Kidney epithelial cell (primary cell): Measurements from ENCODE around the gene SCRT2. TPM values are rescaled to one million over a fixed set of nuclear protein-coding genes. Genes with fewer than 3 reads are reported as not detected.
"Not testable (repeated sequence)": the region's sequence is repeated elsewhere in the genome, so short reads cannot be mapped to it uniquely, and the experiment has no call there.

Experiments
- DNase-seq: peaks from one replicate; pipeline ENCODE4 v3.0.0-alpha.2; 2010; ENCODE audit warnings: low read depth
- H3K27me3 ChIP-seq: 2 replicates; pipeline ENCODE4 v1.6.0; 2011; ENCODE audit warnings: low read length; ENCODE audit not compliant: control insufficient read depth, insufficient read depth
- H3K36me3 ChIP-seq: 2 replicates; pipeline ENCODE4 v1.5.1; 2011; ENCODE audit warnings: low read length; ENCODE audit not compliant: control insufficient read depth, insufficient read depth
- H3K4me3 ChIP-seq: 2 replicates; pipeline ENCODE4 v1.5.1; 2011; ENCODE audit warnings: low read depth, mild to moderate bottlenecking, control low read depth, low read length
- total RNA-seq: library from RNA; depleted of rRNA; stranded (reverse); fragments of >200 nt; gene quantifications from 2 replicates; pipeline ENCODE4 v1.2.3, GENCODE V29; 2015
- TF ChIP-seq, protein P1 (sequence below): IDR thresholded peaks from 2 replicates; pipeline ENCODE4 v1.5.1; 2011; ENCODE audit warnings: mild to moderate bottlenecking, moderate library complexity, low read length, control low read depth, inconsistent platforms; ENCODE audit not compliant: insufficient read depth, poor library complexity, severe bottlenecking

SCRT2 gene
- total RNA-seq, result not detected in 2 replicates

DNA sequence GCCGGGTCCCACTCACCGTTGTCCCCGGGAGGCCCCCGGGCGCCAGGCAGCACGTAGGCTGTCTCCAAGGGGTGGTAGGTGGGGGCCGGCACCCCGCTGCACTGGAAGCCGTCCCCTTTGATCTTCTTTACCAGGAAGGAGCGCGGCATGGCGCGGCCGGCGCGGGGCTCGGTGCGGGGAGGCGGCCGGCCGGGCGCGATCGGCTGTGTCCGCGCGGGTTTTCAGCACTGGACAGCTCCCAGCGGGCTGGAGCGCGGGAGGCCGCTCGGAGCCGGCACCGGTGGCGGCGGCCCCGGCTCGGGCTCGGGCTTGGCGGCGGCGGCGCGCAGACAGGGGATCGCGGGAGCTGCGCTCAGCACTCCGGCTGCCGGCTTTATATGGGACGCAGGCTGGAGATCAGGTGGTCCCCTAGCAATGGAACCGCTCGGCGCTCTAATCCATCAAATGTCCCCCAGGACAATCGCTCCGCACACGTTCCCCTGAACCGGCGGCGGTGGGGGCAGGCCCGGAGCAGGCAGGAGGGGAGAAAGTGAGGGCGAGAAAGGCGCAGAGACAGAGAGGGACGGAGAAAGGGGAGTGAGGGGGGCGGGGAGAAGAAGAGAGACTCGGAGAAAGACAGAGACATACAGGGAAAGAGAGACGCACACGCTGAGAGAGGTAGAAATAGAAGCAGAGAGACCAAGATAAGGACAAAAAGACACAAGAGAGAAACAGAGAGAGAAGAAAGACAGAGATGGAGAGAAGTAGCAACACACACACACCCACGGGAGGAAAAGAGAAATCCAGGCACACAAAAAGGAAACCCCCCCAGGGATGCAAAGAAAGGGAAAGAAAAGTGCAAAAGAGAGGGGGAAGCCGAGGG lies at the start of gene SCRT2:
SCRT2 (minus strand) TSS at position 350 of the 862 bp plus-strand sequence; CDS start at position 149, 201 bp downstream.
- Histone ChIP-seq H3K4me3 (no peak within 1 kb of the TSS), H3K36me3 (no peaks in the 10 kb centered on the region), H3K27me3 (peaks cover 63% of the 10 kb centered on the region)
- DNase-seq, result no peak
- TF ChIP-seq, protein P1, sequence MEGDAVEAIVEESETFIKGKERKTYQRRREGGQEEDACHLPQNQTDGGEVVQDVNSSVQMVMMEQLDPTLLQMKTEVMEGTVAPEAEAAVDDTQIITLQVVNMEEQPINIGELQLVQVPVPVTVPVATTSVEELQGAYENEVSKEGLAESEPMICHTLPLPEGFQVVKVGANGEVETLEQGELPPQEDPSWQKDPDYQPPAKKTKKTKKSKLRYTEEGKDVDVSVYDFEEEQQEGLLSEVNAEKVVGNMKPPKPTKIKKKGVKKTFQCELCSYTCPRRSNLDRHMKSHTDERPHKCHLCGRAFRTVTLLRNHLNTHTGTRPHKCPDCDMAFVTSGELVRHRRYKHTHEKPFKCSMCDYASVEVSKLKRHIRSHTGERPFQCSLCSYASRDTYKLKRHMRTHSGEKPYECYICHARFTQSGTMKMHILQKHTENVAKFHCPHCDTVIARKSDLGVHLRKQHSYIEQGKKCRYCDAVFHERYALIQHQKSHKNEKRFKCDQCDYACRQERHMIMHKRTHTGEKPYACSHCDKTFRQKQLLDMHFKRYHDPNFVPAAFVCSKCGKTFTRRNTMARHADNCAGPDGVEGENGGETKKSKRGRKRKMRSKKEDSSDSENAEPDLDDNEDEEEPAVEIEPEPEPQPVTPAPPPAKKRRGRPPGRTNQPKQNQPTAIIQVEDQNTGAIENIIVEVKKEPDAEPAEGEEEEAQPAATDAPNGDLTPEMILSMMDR, result no peak

DNA sequence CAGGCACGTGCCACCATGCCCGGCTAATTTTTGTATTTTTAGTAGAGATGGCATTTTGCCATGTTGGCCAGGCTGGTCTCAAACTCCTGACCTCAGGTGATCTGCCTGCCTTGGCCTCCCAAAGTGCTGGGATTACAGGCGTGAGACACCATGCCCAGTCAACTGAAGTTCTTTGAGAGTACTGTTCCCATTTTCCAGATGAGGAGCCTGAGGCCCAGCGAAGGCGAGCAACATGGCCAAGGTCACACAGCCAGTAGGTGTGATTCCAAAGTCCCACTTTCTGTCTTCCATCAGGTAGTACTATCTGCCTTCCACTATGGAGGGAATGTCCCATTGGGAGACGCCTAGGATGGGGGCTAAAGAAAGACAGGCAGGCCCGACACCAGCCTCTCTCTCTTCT lies 49.2 kb upstream of the SCRT2 start:
- not testable (repeated sequence) for DNase-seq, H3K4me3 ChIP-seq, H3K36me3 ChIP-seq
- H3K27me3 ChIP-seq, result peaks cover 36% of the 10 kb centered on the region

DNA sequence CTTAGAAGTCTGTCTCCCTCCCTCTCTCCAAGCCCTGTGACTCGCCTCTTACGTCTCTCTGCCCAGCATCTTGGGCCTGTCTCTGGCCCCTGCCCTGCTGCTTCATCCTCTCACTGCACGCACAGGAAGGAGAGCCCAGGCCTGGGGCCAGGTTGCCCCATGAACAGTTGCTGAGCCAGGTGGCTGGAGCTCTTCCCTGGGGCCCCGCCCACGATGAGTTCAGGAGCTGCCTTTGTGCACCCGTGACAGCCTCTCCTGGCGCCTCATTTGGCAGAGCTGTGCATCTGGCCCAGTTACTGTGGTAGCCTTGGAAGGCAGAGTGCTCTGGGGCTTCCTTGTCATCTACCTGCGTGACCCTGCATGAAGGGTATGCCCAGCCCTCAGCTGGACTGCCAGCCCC lies 48.2 kb upstream of the SCRT2 start:
- no peak for DNase-seq
- TF ChIP-seq, protein P1, result no peak
- H3K4me3 ChIP-seq, result no peak overlapping the region
- H3K27me3 ChIP-seq, result peaks cover 32% of the 10 kb centered on the region
- H3K36me3 ChIP-seq, result no peaks in the 10 kb centered on the region

- Histone ChIP-seq H3K27me3 (peaks cover 25% of the 10 kb centered on the region), H3K36me3 (no peaks in the 10 kb centered on the region), H3K4me3 (no peak overlapping the region)
- DNase-seq, result no peak
- TF ChIP-seq, protein P1, result no peak
Measured at GRCh38 chr20:722822-723644, 47.4 kb upstream of the SCRT2 start.

GRCh38 chr20:721876-722275 lies 46.3 kb upstream of the SCRT2 start:
- Histone ChIP-seq H3K36me3 (no peaks in the 10 kb centered on the region), H3K27me3 (peaks cover 20% of the 10 kb centered on the region), H3K4me3 (no peak overlapping the region)
- DNase-seq, result no peak
- TF ChIP-seq, protein P1, result no peak

- Histone ChIP-seq H3K4me3 (no peak overlapping the region), H3K36me3 (no peaks in the 10 kb centered on the region), H3K27me3 (peaks cover 10% of the 10 kb centered on the region)
- no peak for DNase-seq
- TF ChIP-seq, protein P1, result no peak
Measured at GRCh38 chr20:719816-720215, 44.2 kb upstream of the SCRT2 start.
